GM18907 (cell line): ENCODE results near the gene AGPS.

Experiments
- ATAC-seq: cut with Tn5 transposase; IDR thresholded peaks from one replicate; pipeline ENCODE4 v1.9.1; 2021; ENCODE audit warnings: mild to moderate bottlenecking, moderate library complexity; ENCODE audit not compliant: unreplicated experiment

The AGPS gene

GRCh38 chr2:177582000-177582399, 189.4 kb downstream of the AGPS start:
- ATAC-seq: no peak

DNA sequence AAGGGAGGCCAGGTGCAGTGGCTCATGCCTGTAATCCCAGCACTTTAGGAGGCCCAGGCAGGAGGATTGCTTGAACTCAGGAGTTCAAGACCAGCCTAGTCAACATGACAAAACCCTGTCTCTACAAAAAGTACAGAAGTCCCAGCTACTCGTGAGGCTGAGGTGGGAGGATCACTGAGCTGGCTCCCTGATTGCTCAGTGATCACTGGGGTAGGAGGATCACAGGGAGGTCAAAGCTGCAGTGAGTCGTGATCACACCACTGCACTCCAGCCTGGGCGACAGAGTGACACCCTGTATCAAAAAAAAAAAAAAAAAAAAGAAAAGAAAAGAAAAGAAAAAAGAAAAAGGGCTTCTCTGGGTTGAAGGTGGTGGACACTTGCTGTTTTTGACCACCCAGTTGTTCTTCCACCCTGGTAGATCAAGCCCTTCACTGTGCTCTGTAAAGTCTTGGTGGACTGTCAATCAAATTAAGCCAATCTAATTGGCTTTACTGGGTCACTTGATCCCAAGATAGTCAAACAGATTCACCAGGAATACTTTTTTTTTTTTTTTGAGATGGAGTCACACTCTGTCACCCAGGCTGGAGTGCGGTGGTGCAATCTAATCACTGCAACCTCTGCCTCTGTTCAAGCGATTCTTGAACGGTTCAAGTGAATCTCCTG, 191.6 kb downstream of the AGPS start:
- no peak for ATAC-seq

DNA sequence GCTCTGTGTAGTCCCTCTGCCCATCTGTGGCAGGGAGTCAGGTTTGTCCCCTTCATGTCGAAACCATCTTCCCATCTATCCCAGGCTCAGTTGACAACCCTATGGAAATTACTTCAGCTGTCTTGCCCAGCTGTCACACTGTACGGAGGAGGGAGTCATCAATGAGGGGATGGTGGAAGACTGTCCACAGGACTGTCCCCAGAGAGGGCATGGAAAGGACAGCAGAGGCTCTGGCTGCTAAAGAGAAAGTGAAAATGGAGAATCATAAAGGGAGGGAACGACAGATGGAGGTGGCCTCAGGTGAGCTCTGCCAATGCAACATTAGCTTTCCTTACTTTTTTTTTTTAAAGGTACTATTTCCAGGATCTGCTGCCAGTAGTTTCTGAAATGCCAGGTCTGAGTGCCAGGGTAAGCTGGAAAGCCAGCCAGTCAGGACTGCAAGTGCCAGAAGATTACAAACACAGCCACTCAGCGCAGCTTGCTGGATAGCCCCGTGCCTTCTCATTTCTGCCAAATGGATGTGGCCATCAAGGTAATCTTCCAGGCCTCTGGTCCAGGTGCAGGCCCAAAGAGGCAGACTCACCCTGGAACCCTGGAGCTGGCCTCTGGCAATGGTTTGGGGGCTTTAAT, 192.8 kb downstream of the AGPS start:
- ATAC-seq: no peak

DNA sequence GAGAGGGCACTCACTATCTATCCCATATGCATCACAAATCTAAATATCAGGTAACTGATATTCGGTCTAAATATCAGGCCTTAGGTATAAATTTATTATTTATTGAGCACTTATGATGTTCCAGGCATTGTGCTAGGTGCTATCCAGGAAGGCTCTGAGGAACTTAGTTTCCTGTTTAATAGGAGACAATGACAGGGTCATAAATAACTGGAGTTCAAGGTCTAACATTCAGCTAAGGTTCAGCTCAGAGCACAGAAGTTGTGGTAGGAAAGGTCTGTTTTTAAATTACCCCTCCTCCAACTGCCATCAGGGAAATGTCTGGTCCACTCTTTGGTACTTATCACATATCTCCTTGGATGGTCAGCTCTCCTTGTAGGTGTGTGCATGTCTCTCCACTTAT, 193.6 kb downstream of the AGPS start:
- no peak for ATAC-seq

DNA sequence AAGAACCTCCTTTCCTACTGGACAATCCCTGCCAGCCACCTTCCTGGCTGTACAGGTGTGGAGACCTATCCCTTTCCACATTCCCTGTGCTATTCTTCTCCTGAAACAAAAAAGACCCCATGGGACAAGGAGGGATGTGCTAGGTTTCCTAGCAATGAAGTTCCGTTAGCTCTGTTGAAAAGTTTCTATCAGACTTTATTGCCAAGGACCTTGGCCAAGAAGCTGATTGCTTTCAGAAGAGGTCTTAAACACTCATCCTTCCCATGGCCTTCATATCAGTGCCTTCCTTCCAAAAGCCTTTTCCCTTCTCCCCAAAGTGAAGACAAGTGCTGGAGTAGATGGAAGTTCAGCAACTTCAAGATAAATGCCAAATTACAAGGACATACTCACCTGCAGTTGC, 194.8 kb downstream of the AGPS start:
- no peak for ATAC-seq

DNA sequence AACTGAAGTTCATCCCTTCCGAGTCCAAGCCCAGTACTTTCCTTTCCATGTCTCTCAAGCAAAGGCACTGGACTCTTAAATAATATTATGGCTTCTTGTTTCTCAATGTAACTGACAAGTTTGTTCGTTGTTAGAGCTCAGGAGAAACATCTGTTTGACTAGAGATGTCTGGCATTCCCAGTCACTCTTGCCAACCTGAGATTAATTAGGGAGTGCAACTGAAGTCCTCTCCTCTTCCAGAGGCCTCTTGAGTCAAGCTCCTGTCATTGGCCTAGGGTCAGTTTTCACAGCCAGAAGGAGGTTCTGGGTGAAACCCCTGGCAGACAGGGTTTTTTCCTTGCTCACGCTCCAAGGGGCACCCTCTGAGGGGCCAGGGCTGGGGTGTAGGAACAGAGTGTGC, 196.1 kb downstream of the AGPS start:
- no peak for ATAC-seq

GRCh38 chr2:177589186-177589585, 196.6 kb downstream of the AGPS start:
- ATAC-seq: no peak

- ATAC-seq: no peak
Observed at GRCh38 chr2:177592397-177592796, 199.8 kb downstream of the AGPS start.

- no peak for ATAC-seq
Observed at GRCh38 chr2:177592945-177593344, 200.4 kb downstream of the AGPS start.

DNA sequence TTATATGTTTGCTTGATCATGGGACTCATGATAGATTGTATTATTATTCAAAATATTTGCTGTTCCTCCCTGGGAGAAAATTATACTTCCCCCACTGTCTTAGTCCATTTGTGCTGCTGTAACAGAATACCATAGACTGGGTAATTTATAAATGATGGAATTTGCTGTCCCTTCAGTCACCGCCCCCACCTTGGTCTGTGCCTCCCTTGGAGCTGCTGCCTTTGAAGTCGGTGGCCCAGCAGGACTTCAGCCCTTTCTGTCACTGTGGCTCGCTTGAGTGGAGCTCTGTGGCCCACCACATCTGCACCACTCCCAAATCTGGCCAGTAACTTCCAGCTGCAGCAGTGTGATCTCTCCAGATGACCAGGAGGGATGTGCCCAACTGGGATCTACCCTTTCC, 200.8 kb downstream of the AGPS start:
- no peak for ATAC-seq
